ENCODE results near the gene NR5A1.

- TF ChIP-seq YY1 (IDR thresholded peaks at IDR 0.05; ENCODE audit: insufficient read depth, insufficient read length) (no peak), ZNF274 (IDR thresholded peaks at IDR 0.05; ENCODE audit: low read depth, low read length) (no peak)
Measured at GRCh38 chr9:124455820-124456219, 51.4 kb downstream of the NR5A1 start.

Measured in NT2/D1 (cell line).